Stomach (tissue), 4 donors: ENCODE results near the gene OSMR.

ENCODE experiments used
- EP300 ChIP-seq: sonication (generic); formaldehyde crosslinking; IDR thresholded peaks from one replicate; pipeline ENCODE4 v1.6.1; 2017; ENCODE audit warnings: antibody characterized with exemption
- POLR2A ChIP-seq, 4 donors: fragments of 450-650 bp; IDR thresholded peaks; one replicate each; pipeline ENCODE4 v1.6.1; 2016; ENCODE audit warnings: antibody characterized with exemption in 4 of 4, control low read depth in 2 of 4, mild to moderate bottlenecking in 1 of 4, moderate library complexity in 1 of 4
- POLR2AphosphoS5 ChIP-seq, 3 donors: sonication (generic); formaldehyde crosslinking; IDR thresholded peaks; one replicate each; pipeline ENCODE4 v1.6.1; 2016; ENCODE audit warnings: antibody characterized with exemption in 3 of 3
- TF ChIP-seq, protein P1 (sequence below), 7 experiments: fragments of 450-650 bp in 4 of 7; fragments of 200-600 bp in 3 of 7; sonication (generic) in 3 of 7; IDR thresholded peaks; one replicate each; pipeline ENCODE4 v1.5.1; 2016 to 2019; ENCODE audit warnings: antibody characterized with exemption in 7 of 7, control low read depth in 2 of 7, mild to moderate bottlenecking in 1 of 7

DNA sequence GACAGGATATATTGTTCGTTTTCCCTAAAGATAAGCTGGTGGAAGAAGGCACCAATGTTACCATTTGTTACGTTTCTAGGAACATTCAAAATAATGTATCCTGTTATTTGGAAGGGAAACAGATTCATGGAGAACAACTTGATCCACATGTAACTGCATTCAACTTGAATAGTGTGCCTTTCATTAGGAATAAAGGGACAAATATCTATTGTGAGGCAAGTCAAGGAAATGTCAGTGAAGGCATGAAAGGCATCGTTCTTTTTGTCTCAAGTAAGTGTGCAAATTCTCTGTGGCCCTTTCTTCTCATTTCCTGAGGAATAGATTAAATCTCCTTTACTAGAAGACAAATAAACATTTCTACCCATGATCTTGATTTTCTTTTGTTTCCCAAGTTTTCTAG is 38.0 kb downstream of the OSMR start:
- TF ChIP-seq, protein P1, sequence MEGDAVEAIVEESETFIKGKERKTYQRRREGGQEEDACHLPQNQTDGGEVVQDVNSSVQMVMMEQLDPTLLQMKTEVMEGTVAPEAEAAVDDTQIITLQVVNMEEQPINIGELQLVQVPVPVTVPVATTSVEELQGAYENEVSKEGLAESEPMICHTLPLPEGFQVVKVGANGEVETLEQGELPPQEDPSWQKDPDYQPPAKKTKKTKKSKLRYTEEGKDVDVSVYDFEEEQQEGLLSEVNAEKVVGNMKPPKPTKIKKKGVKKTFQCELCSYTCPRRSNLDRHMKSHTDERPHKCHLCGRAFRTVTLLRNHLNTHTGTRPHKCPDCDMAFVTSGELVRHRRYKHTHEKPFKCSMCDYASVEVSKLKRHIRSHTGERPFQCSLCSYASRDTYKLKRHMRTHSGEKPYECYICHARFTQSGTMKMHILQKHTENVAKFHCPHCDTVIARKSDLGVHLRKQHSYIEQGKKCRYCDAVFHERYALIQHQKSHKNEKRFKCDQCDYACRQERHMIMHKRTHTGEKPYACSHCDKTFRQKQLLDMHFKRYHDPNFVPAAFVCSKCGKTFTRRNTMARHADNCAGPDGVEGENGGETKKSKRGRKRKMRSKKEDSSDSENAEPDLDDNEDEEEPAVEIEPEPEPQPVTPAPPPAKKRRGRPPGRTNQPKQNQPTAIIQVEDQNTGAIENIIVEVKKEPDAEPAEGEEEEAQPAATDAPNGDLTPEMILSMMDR (IDR thresholded peaks at IDR 0.05) = no peak
- no peak for TF ChIP-seq POLR2A (IDR thresholded peaks at IDR 0.05)
- TF ChIP-seq EP300 = no peak
- TF ChIP-seq POLR2AphosphoS5 (IDR thresholded peaks at IDR 0.05) = no peak
